SK-N-SH treated with all-trans-retinoic acid at 6 μM for 48 hours (cell line): Measurements from ENCODE around the gene SAMD4A.

ENCODE experiments used
- GLIS3 ChIP-seq: fragments of 250-450 bp; sonication (Bioruptor Pico); IDR thresholded peaks from 2 replicates; pipeline ENCODE4 v1.5.0; 2020; ENCODE audit warnings: mild to moderate bottlenecking, moderate library complexity
- TCF4 ChIP-seq: fragments of 250-450 bp; sonication (Bioruptor Pico); IDR thresholded peaks from 2 replicates; pipeline ENCODE4 v1.8.0; 2021; ENCODE audit warnings: mild to moderate bottlenecking, moderate library complexity, borderline replicate concordance
- ZC3H10 ChIP-seq: fragments of 250-450 bp; sonication (Bioruptor Pico); IDR thresholded peaks from 2 replicates; pipeline ENCODE4 v1.5.1; 2021; ENCODE audit warnings: mild to moderate bottlenecking, moderate library complexity
- ZNF70 ChIP-seq: fragments of 450-650 bp; formaldehyde crosslinking; IDR thresholded peaks from 2 replicates; pipeline ENCODE4 v1.5.0; 2020; ENCODE audit warnings: mild to moderate bottlenecking, moderate library complexity
- ZNF8 ChIP-seq: fragments of 450-650 bp; formaldehyde crosslinking; IDR thresholded peaks from 2 replicates; pipeline ENCODE4 v1.5.0; 2020; ENCODE audit warnings: mild to moderate bottlenecking, moderate library complexity
- TF ChIP-seq, protein P1 (sequence below): fragments of 250-450 bp; sonication (Bioruptor Pico); IDR thresholded peaks from 2 replicates; pipeline ENCODE4 v1.5.1; 2020; ENCODE audit warnings: low read depth, mild to moderate bottlenecking, moderate library complexity
- TF ChIP-seq, protein P2 (sequence below): fragments of 250-450 bp; sonication (Bioruptor Pico); IDR thresholded peaks from 2 replicates; pipeline ENCODE4 v1.8.0; 2020; ENCODE audit warnings: mild to moderate bottlenecking, moderate library complexity, borderline replicate concordance

DNA sequence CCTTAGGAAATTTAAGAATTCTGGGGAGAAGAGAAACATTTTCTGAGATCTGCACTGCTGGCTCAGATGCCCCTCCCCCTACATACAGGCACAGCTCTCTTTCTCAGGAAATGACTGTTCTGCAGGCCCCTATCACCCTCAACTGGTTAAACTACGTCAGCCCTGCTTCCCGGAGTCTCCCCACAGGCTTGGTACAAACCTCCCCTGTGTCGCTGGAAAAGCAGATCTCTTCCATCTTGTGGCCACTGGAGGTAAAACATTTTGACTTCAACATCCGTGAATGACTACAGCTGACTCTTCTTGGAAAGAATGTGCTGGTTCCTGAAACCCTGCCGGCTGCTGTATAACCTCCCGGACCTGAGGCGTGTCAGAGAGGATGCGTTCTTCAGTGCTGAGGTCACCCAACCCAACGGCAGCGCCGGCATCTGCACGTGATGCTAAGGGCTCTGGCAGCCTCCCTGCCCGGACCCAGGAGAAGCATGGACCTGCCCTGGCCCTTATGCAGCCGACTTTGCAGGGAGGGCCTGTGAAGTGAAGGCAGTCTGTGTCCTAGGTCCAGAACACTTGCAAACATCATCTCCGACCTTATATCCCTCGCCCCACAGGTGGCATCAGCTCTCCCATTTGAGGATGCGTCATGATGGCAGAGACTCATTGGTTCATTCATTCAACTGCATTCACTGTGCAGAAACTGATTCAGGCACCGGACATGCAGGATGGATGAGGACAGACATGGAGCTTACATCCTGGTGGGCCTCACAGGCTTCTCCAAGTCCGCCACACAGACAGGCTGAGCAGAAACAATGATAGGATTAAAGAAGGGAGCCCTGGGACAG lies 206.5 kb downstream of the SAMD4A start:
- TF ChIP-seq TCF4 (no peak), ZC3H10 (CRISPR knock-in tag) (no peak), GLIS3 (CRISPR knock-in tag) (no peak), ZNF8 (CRISPR knock-in tag) (no peak), ZNF70 (CRISPR knock-in tag) (no peak)
- TF ChIP-seq, protein P1, sequence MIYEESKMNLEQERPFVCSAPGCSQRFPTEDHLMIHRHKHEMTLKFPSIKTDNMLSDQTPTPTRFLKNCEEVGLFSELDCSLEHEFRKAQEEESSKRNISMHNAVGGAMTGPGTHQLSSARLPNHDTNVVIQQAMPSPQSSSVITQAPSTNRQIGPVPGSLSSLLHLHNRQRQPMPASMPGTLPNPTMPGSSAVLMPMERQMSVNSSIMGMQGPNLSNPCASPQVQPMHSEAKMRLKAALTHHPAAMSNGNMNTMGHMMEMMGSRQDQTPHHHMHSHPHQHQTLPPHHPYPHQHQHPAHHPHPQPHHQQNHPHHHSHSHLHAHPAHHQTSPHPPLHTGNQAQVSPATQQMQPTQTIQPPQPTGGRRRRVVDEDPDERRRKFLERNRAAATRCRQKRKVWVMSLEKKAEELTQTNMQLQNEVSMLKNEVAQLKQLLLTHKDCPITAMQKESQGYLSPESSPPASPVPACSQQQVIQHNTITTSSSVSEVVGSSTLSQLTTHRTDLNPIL = peak; percentile 47; the same call in 1 of the 2 replicates
- TF ChIP-seq, protein P2, sequence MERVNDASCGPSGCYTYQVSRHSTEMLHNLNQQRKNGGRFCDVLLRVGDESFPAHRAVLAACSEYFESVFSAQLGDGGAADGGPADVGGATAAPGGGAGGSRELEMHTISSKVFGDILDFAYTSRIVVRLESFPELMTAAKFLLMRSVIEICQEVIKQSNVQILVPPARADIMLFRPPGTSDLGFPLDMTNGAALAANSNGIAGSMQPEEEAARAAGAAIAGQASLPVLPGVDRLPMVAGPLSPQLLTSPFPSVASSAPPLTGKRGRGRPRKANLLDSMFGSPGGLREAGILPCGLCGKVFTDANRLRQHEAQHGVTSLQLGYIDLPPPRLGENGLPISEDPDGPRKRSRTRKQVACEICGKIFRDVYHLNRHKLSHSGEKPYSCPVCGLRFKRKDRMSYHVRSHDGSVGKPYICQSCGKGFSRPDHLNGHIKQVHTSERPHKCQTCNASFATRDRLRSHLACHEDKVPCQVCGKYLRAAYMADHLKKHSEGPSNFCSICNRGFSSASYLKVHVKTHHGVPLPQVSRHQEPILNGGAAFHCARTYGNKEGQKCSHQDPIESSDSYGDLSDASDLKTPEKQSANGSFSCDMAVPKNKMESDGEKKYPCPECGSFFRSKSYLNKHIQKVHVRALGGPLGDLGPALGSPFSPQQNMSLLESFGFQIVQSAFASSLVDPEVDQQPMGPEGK (CRISPR knock-in tag) = no peak
